CD4-positive, alpha-beta T cell treated with Interleukin-17A for 4 hours (primary cell): ENCODE measurements around the gene YTHDC1.
"Not testable (repeated sequence)": the region's sequence is repeated elsewhere in the genome, so short reads cannot be mapped to it uniquely, and the experiment has no call there.

Experiments used
- DNase-seq: peaks from one replicate; pipeline ENCODE4 v3.0.0-alpha.2; 2020; ENCODE audit warnings: mixed read lengths

The YTHDC1 gene

GRCh38 chr4:68349649-68350360 lies at the start of gene YTHDC1:
TSS of gene YTHDC1 (minus strand) at chr4:68350090. CDS start at chr4:68349753, 337 bp downstream.
- peak; percentile 96 for DNase-seq

- DNase-seq, result no peak
Observed at GRCh38 chr4:68399306-68399705, 49.4 kb upstream of the YTHDC1 start.

- no peak for DNase-seq
Observed at GRCh38 chr4:68396756-68397155, 46.9 kb upstream of the YTHDC1 start.

- DNase-seq, result no peak
Observed at GRCh38 chr4:68391436-68391835, 41.5 kb upstream of the YTHDC1 start.

- DNase-seq, result no peak
Observed at GRCh38 chr4:68390205-68390935, 40.5 kb upstream of the YTHDC1 start.

- not testable (repeated sequence) for DNase-seq
Observed at GRCh38 chr4:68389386-68389913, 39.6 kb upstream of the YTHDC1 start.

- no peak for DNase-seq
Observed at GRCh38 chr4:68388347-68388865, 38.5 kb upstream of the YTHDC1 start.

- no peak for DNase-seq
Observed at GRCh38 chr4:68385267-68385666, 35.4 kb upstream of the YTHDC1 start.

GRCh38 chr4:68383115-68383514 lies 33.2 kb upstream of the YTHDC1 start:
- DNase-seq, result no peak

- no peak for DNase-seq
Observed at GRCh38 chr4:68378226-68378625, 28.3 kb upstream of the YTHDC1 start.

GRCh38 chr4:68375667-68376559 lies 26.0 kb upstream of the YTHDC1 start:
- peak; percentile 53 for DNase-seq

- DNase-seq, result peak; percentile 75
Observed at GRCh38 chr4:68373513-68373912, 23.6 kb upstream of the YTHDC1 start.

- no peak for DNase-seq
Observed at GRCh38 chr4:68372588-68372987, 22.7 kb upstream of the YTHDC1 start.

- no peak for DNase-seq
Observed at GRCh38 chr4:68369142-68369805, 19.4 kb upstream of the YTHDC1 start.

- no peak for DNase-seq
Observed at GRCh38 chr4:68368691-68369131, 18.8 kb upstream of the YTHDC1 start.

- DNase-seq, result no peak
Observed at GRCh38 chr4:68367835-68368234, 17.9 kb upstream of the YTHDC1 start.

GRCh38 chr4:68366600-68366999 lies 16.7 kb upstream of the YTHDC1 start:
- DNase-seq, result no peak

- DNase-seq, result no peak
Observed at GRCh38 chr4:68365068-68365467, 15.2 kb upstream of the YTHDC1 start.

GRCh38 chr4:68361146-68361589 lies 11.3 kb upstream of the YTHDC1 start:
- no peak for DNase-seq

- no peak for DNase-seq
Observed at GRCh38 chr4:68360231-68360968, 10.5 kb upstream of the YTHDC1 start.

- DNase-seq, result no peak
Observed at GRCh38 chr4:68359508-68359907, 9.6 kb upstream of the YTHDC1 start.
